Measurements from ENCODE around the gene COQ6. TPM values are rescaled to one million over a fixed set of nuclear protein-coding genes. Genes with fewer than 3 reads are reported as not detected.
"Not testable (repeated sequence)": the region's sequence is repeated elsewhere in the genome, so short reads cannot be mapped to it uniquely, and the experiment has no call there.

COQ6 gene
- total RNA-seq, 4 donors from 2014 or later: 39.1 to 46.8 (median 42.4) TPM

- in situ Hi-C loops (cut with MboI; ENCODE audit: low pct_ligation_motif_present in 1 of 4, low pct_unique_long_range_greater_than_20kb in 1 of 4, low sequenced_read_pairs in 3 of 4); intact Hi-C loops (cut with DNase I; ENCODE audit: low total_unique reads): not testable (repeated sequence)
These were observed 44.8 kb downstream of the COQ6 start for GRCh38 chr14:73994926-73995325.

GRCh38 chr14:73995977-73996378 is 45.9 kb downstream of the COQ6 start:
- WGBS, 2 donors (ENCODE audit: low coverage in 1 of 2): 53 to 77% methylated on average over 8 of the region's 8 CpGs
- H3K9me3 ChIP-seq: no peaks in the 10 kb centered on the region
- no peaks in the 10 kb centered on the region for H3K36me3 ChIP-seq
- peak; percentile 67 for DNase-seq
- peak overlapping the region in 3 of 4 donors; percentile 30 to 52 (median 36) for H3K4me3 ChIP-seq
- peaks cover 0 to 35% (median 19%) of the 10 kb centered on the region in 4 donors for H3K4me1 ChIP-seq
- intact Hi-C loops (cut with DNase I; ENCODE audit: low total_unique reads): no loop called here
- H3K27me3 ChIP-seq: no peaks in the 10 kb centered on the region
- peak overlapping the region; percentile 80 to 89 (median 86) for H3K27ac ChIP-seq
- in situ Hi-C loops (cut with MboI; ENCODE audit: low pct_ligation_motif_present in 1 of 4, low pct_unique_long_range_greater_than_20kb in 1 of 4, low sequenced_read_pairs in 3 of 4): no loop called here
- TF ChIP-seq POLR2A (IDR thresholded peaks at IDR 0.05) (peak; percentile 83), POLR2AphosphoS5 (IDR thresholded peaks at IDR 0.05) (peak; percentile 39 to 84 (median 75)), EP300 (IDR thresholded peaks at IDR 0.05; ENCODE audit: low read depth) (no peak)
- TF ChIP-seq, protein P1, sequence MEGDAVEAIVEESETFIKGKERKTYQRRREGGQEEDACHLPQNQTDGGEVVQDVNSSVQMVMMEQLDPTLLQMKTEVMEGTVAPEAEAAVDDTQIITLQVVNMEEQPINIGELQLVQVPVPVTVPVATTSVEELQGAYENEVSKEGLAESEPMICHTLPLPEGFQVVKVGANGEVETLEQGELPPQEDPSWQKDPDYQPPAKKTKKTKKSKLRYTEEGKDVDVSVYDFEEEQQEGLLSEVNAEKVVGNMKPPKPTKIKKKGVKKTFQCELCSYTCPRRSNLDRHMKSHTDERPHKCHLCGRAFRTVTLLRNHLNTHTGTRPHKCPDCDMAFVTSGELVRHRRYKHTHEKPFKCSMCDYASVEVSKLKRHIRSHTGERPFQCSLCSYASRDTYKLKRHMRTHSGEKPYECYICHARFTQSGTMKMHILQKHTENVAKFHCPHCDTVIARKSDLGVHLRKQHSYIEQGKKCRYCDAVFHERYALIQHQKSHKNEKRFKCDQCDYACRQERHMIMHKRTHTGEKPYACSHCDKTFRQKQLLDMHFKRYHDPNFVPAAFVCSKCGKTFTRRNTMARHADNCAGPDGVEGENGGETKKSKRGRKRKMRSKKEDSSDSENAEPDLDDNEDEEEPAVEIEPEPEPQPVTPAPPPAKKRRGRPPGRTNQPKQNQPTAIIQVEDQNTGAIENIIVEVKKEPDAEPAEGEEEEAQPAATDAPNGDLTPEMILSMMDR (IDR thresholded peaks at IDR 0.05): no peak

More at GRCh38 chr14:73994926-73995325, 44.8 kb downstream of the COQ6 start:
- peak; percentile 71 for DNase-seq
- not testable (repeated sequence) for H3K9me3 ChIP-seq, H3K27me3 ChIP-seq, H3K36me3 ChIP-seq
- WGBS, 2 donors (ENCODE audit: low coverage in 1 of 2): 46 to 71% methylated on average over 6 to 7 of the region's 7 CpGs
- H3K4me3 ChIP-seq: peak overlapping the region; percentile 7 to 52 (median 33)
- peaks cover 0 to 35% (median 19%) of the 10 kb centered on the region in 4 donors for H3K4me1 ChIP-seq
- peak overlapping the region; percentile 80 to 89 (median 86) for H3K27ac ChIP-seq
- TF ChIP-seq POLR2A (IDR thresholded peaks at IDR 0.05): peak; percentile 26

DNA sequence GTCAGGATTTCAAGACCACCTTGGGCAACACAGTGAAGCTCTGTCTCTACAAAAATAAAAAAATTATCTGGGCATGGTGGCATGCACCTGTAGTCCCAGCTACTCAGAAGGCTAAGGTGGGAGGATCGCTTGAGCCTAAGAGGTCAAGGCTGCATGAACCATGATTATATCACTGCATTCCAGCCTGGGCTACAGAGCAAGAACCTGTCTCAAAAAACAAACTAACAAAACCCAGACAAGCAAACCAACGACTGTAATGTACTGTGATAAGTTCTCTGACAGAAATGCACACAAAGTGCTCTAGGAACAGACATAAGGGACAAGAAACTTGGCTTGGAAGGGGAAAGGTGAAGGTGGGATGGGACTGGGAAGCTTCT is 46.6 kb downstream of the COQ6 start:
- H3K4me3 ChIP-seq: peak overlapping the region in 1 of 4 donors; percentile 1
- H3K27me3 ChIP-seq: no peaks in the 10 kb centered on the region
- TF ChIP-seq POLR2AphosphoS5 (IDR thresholded peaks at IDR 0.05) (no peak), POLR2A (IDR thresholded peaks at IDR 0.05) (no peak), EP300 (IDR thresholded peaks at IDR 0.05; ENCODE audit: low read depth) (no peak)
- TF ChIP-seq, protein P1 (IDR thresholded peaks at IDR 0.05): no peak
- no peaks in the 10 kb centered on the region for H3K36me3 ChIP-seq
- no peak for DNase-seq
- intact Hi-C loops (cut with DNase I; ENCODE audit: low total_unique reads): no loop called here
- WGBS, 2 donors (ENCODE audit: low coverage in 1 of 2): 0 to 21% methylated on average over 1 to 2 of the region's 2 CpGs
- in situ Hi-C loops (cut with MboI; ENCODE audit: low pct_ligation_motif_present in 1 of 4, low pct_unique_long_range_greater_than_20kb in 1 of 4, low sequenced_read_pairs in 3 of 4): no loop called here
- H3K4me1 ChIP-seq: peaks cover 0 to 35% (median 19%) of the 10 kb centered on the region in 4 donors
- peak overlapping the region; percentile 80 to 89 (median 86) for H3K27ac ChIP-seq
- no peaks in the 10 kb centered on the region for H3K9me3 ChIP-seq

GRCh38 chr14:73997108-73997943 is 47.2 kb downstream of the COQ6 start:
- no peaks in the 10 kb centered on the region for H3K9me3 ChIP-seq
- DNase-seq: peak; percentile 49
- H3K27me3 ChIP-seq: no peaks in the 10 kb centered on the region
- intact Hi-C loops (cut with DNase I; ENCODE audit: low total_unique reads) (no loop called here), in situ Hi-C loops (cut with MboI; ENCODE audit: low pct_ligation_motif_present in 1 of 4, low pct_unique_long_range_greater_than_20kb in 1 of 4, low sequenced_read_pairs in 3 of 4) (no loop called here)
- H3K36me3 ChIP-seq: no peaks in the 10 kb centered on the region
- peak overlapping the region; percentile 80 to 89 (median 86) for H3K27ac ChIP-seq
- H3K4me1 ChIP-seq: peaks cover 0 to 32% (median 17%) of the 10 kb centered on the region in 4 donors
- H3K4me3 ChIP-seq: peak overlapping the region in 1 of 4 donors; percentile 1
- TF ChIP-seq POLR2AphosphoS5 (IDR thresholded peaks at IDR 0.05): peak in 2 of 3 donors; percentile 47 to 78
- no peak for TF ChIP-seq EP300 (IDR thresholded peaks at IDR 0.05; ENCODE audit: low read depth)
- 44% methylated on average over 1 of the region's 1 CpG; no CpG with 5 or more reads in 1 of the 2 donors for WGBS, 2 donors (ENCODE audit: low coverage in 1 of 2)

- no peaks in the 10 kb centered on the region for H3K27me3 ChIP-seq
- peak overlapping the region; percentile 80 to 89 (median 86) for H3K27ac ChIP-seq
- peak; percentile 68 for DNase-seq
- peaks cover 0 to 30% (median 16%) of the 10 kb centered on the region in 4 donors for H3K4me1 ChIP-seq
- H3K4me3 ChIP-seq: no peak overlapping the region
- H3K9me3 ChIP-seq: no peaks in the 10 kb centered on the region
- in situ Hi-C loops (cut with MboI; ENCODE audit: low pct_ligation_motif_present in 1 of 4, low pct_unique_long_range_greater_than_20kb in 1 of 4, low sequenced_read_pairs in 3 of 4) (no loop called here), intact Hi-C loops (cut with DNase I; ENCODE audit: low total_unique reads) (no loop called here)
- no peaks in the 10 kb centered on the region for H3K36me3 ChIP-seq
- TF ChIP-seq, protein P1 (IDR thresholded peaks at IDR 0.05): no peak
- TF ChIP-seq POLR2AphosphoS5 (IDR thresholded peaks at IDR 0.05) (peak in 2 of 3 donors; percentile 30 to 70), POLR2A (IDR thresholded peaks at IDR 0.05) (peak; percentile 51)
- WGBS, 2 donors (ENCODE audit: low coverage in 1 of 2): 59 to 60% methylated on average over 4 to 7 of the region's 7 CpGs
These were observed 47.9 kb downstream of the COQ6 start for GRCh38 chr14:73997944-73998447.
